ENCODE results near the gene SYT6. TPM values are rescaled to one million over a fixed set of nuclear protein-coding genes. Genes with fewer than 3 reads are reported as not detected.

SYT6 gene
- total RNA-seq, 4 donors from 2014 or later: 1.4 TPM; not detected in 3

DNA sequence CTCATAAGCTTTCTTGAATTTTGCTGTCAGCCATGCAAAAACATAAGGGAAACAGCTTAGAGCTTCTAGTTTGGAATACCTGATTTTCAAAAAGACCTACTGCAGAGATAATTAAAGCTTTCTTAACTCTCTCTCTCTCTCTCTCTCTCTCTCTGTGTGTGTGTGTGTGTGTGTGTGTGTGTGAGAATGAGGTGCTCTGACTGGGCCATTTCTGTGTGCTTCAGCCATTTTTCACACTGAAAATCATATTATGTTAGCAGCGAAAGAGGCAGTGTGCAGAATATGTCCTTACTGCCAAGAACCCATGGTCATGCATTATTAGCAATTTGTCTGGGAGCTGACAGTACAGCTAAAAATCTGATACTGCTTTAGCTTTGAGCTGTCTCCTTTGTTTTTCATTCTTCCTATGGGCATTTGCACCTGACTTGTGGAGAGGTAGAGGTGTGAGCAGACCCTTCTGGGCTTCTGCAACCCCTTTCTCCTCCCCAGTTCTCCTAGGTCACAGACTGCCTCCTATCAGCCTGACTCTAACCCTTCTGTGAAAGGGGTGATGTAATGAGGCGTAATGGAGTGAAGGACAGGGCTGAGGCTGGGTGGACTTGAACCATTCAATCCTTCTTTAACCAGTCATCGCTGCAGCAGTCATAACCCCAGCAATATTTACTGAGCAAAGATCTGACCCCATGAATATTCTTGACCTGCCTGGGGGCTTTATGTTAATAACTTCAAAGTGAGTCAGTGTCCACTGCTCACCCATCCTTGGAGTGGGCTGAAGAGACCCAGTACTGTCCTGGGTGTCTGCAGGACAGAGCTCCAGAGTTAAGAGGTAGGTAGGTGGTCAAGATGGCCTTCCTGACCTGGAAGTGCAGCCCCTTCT lies 61.2 kb downstream of the SYT6 start:
- 75 to 89% methylated on average over 3 of the region's 3 CpGs for WGBS, 2 donors
- no peak overlapping the region for H3K4me3 ChIP-seq (replicated peaks in 1 of 3)
- H3K27ac ChIP-seq: no peak overlapping the region
- no peaks in the 10 kb centered on the region for H3K9me3 ChIP-seq
- H3K27me3 ChIP-seq: no peaks in the 10 kb centered on the region
- TF ChIP-seq, protein P1, sequence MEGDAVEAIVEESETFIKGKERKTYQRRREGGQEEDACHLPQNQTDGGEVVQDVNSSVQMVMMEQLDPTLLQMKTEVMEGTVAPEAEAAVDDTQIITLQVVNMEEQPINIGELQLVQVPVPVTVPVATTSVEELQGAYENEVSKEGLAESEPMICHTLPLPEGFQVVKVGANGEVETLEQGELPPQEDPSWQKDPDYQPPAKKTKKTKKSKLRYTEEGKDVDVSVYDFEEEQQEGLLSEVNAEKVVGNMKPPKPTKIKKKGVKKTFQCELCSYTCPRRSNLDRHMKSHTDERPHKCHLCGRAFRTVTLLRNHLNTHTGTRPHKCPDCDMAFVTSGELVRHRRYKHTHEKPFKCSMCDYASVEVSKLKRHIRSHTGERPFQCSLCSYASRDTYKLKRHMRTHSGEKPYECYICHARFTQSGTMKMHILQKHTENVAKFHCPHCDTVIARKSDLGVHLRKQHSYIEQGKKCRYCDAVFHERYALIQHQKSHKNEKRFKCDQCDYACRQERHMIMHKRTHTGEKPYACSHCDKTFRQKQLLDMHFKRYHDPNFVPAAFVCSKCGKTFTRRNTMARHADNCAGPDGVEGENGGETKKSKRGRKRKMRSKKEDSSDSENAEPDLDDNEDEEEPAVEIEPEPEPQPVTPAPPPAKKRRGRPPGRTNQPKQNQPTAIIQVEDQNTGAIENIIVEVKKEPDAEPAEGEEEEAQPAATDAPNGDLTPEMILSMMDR (IDR thresholded peaks at IDR 0.05): no peak
- no peak for TF ChIP-seq POLR2A (IDR thresholded peaks at IDR 0.05)
- H3K4me1 ChIP-seq: no peaks in the 10 kb centered on the region
- H3K36me3 ChIP-seq: no peaks in the 10 kb centered on the region
- DNase-seq: no peak
- intact Hi-C loops (cut with DNase I): no loop called here

DNA sequence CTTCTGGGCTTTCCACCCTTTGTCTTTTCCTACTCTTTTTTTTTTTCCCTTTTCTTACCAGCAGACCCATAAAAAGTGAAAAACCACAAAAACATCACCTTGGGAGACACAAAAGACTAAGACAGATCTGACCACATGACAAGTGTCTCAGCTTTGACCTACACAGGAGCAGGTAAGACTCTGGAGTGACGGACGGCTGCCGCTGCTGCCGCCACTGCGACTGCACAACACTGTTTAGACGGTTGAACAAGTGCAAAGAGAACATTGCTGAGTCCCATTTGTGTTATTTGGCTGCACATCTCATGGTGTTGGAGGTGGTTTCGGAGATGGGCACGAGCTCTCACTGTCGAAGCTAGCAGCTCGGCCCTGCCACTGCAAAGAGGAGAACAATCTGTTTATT lies 62.0 kb downstream of the SYT6 start:
- no peaks in the 10 kb centered on the region for H3K9me3 ChIP-seq
- H3K4me3 ChIP-seq (replicated peaks in 1 of 3): no peak overlapping the region
- no peak for DNase-seq
- no peaks in the 10 kb centered on the region for H3K4me1 ChIP-seq
- H3K27me3 ChIP-seq: no peaks in the 10 kb centered on the region
- intact Hi-C loops (cut with DNase I): no loop called here
- H3K36me3 ChIP-seq: no peaks in the 10 kb centered on the region
- TF ChIP-seq POLR2A (IDR thresholded peaks at IDR 0.05): no peak
- TF ChIP-seq, protein P1 (IDR thresholded peaks at IDR 0.05): no peak
- WGBS, 2 donors: 74 to 85% methylated on average over 10 of the region's 10 CpGs
- no peak overlapping the region for H3K27ac ChIP-seq

DNA sequence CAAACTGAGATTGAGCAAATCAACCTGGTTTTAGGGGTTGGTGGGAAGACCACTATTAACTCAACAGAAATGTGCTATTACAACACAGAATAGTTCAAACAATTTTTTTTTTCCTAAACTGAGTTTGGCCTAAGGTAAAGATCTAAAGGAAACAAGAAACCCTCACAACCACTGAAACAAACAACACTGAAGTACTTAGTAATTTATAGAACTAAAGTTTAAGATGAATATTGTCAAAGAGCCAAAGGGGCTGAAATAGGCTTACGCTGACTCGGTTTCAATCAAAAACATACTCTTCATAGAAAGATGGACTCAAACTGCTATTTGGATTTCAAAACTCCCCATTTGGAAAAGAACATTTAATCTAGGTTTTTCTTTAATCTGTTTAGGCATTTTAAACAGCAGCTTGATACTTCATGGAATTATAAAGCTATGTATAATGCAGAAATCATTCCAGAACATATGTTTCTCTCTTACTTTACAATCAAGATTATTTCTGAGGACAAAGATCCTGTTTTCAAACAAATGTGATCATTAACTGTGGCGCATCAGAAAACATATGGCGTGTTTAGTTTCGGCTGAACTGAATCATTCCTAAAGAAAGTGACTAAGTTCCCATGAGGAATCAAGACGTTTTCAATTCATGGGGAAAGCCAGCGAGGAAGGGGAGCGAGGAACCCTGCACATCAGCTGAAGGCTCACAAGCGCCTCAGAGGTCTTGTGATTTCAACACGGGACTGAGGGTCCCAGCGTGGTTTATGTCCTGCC lies 62.7 kb downstream of the SYT6 start:
- Histone ChIP-seq H3K4me1 (no peaks in the 10 kb centered on the region), H3K4me3 (replicated peaks in 1 of 3) (no peak overlapping the region), H3K36me3 (no peaks in the 10 kb centered on the region), H3K9me3 (no peaks in the 10 kb centered on the region), H3K27me3 (no peaks in the 10 kb centered on the region), H3K27ac (no peak overlapping the region)
- TF ChIP-seq, protein P1 (IDR thresholded peaks at IDR 0.05): no peak
- TF ChIP-seq POLR2A (IDR thresholded peaks at IDR 0.05): no peak
- WGBS, 2 donors: 86 to 87% methylated on average over 11 of the region's 11 CpGs
- no peak for DNase-seq
- intact Hi-C loops (cut with DNase I): no loop called here

DNA sequence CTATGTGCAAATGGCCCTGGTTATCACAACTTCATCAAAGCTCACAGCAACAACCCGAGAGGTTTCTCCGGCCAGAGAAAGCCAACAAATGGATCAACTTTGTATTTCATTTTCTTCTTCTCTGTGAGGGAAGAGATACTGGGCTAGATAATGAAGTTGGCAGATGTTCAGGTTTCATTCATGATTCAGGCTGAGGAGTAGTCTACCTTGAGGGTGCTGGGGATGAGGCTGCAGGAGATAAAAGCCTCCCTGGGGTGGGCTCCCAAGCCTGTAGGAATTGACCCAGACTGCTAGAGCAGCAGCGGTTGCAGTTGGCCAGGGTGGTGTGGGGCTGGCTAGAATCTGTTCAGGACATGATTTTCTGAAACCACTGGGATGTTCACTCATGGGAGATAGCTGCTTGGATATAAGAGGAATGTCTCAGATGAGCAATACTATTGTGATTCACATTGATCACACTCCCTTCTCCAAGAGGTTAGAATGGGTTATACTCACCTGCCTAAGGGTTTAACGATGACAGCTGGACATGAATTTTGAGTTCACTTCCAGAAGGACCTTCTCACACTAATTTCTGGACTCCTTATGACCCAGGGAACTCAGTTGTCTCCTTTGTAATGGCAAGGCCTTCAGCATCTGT lies 64.0 kb downstream of the SYT6 start:
- DNase-seq: no peak
- TF ChIP-seq POLR2A (IDR thresholded peaks at IDR 0.05): no peak
- TF ChIP-seq, protein P1 (IDR thresholded peaks at IDR 0.05): no peak
- Histone ChIP-seq H3K9me3 (no peaks in the 10 kb centered on the region), H3K36me3 (no peaks in the 10 kb centered on the region), H3K4me1 (no peaks in the 10 kb centered on the region), H3K4me3 (replicated peaks in 1 of 3) (no peak overlapping the region), H3K27ac (no peak overlapping the region), H3K27me3 (no peaks in the 10 kb centered on the region)
- intact Hi-C loops (cut with DNase I): no loop called here
- WGBS, 2 donors: 88 to 89% methylated on average over 4 of the region's 4 CpGs

All from thyroid gland (tissue), 4 donors.